GM19099 (cell line): ENCODE measurements around the gene PTPRA.

Experiments used
- POLR2A ChIP-seq: IDR thresholded peaks from 3 replicates; pipeline ENCODE4 v1.6.1; 2011; ENCODE audit warnings: low read depth; ENCODE audit not compliant: insufficient read length; ENCODE audit errors: extremely low read depth

PTPRA gene

DNA sequence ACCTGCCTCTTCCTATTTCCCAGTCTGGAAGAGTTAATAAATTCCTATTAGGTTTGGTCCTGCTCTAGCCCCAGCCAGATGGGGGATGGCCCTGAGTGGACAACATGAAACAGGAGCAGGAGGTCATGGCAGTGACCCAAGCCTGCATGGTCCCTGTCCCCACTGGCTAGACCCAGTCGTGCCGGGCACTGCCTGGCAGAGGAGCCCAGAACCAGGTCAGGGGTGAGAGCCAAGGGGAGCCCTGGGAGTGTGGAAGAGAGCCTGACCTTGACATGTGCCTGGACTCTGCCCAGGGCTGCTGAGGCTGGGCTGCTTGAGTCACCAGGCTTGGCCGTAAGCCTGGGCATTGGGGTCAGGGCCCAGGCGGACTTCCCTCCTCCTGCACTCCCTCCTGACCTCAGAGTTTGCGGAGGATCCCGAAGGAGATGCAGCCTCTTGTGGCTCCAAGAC lies 207.7 kb downstream of the PTPRA start:
- TF ChIP-seq POLR2A, result no peak

DNA sequence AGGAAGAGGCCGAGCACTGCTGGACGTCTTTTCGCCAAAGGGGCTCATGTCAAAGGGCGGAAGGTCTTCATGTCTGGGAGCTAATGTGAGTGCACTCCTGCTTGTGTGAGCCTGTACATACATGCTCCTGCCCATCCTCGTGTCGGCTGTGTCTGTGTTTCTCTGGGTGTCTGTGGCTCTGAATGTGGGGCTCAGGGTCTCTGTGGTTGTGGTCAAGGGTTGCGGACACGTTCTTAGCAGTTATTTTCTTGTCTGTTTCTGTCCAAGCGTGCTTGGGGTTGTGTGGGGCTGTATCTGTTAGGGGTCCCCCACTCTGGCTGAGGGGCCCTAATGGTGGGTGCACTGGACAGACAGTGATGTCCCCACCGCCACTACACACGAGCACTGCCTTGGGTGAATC lies 208.4 kb downstream of the PTPRA start:
- TF ChIP-seq POLR2A, result no peak

DNA sequence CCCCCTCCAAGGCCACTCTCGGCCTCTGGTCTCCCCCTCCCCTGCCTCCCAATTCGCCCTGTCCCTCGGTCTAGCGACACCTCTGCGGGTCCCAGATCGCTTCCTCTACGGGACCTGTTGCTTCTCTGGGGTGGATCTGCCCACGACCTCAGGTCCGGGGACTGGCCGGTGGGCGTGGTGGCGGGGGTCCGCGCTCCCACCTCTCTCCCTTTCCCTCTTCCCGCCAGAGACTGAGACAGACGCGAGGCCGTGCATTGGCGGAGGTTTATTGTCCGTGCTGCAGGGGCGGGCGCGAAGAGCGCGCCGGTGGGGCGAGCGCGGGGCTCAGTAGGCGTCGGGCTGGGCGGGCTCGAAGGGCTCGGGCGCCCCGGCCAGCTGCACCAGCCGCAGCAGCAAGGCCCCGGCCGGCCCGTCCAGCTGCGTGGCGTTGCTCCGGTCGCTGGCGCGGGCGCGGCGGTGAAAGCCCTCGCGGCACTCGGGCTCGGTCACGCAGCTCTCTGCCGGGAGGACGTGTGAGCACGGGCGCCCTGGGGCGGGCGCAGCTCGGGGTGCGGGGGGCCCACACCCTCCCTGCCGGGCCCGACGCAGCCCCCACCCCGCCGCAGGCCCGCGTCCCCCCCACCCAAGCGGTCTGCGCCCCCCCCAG lies 209.1 kb downstream of the PTPRA start:
- no peak for TF ChIP-seq POLR2A

DNA sequence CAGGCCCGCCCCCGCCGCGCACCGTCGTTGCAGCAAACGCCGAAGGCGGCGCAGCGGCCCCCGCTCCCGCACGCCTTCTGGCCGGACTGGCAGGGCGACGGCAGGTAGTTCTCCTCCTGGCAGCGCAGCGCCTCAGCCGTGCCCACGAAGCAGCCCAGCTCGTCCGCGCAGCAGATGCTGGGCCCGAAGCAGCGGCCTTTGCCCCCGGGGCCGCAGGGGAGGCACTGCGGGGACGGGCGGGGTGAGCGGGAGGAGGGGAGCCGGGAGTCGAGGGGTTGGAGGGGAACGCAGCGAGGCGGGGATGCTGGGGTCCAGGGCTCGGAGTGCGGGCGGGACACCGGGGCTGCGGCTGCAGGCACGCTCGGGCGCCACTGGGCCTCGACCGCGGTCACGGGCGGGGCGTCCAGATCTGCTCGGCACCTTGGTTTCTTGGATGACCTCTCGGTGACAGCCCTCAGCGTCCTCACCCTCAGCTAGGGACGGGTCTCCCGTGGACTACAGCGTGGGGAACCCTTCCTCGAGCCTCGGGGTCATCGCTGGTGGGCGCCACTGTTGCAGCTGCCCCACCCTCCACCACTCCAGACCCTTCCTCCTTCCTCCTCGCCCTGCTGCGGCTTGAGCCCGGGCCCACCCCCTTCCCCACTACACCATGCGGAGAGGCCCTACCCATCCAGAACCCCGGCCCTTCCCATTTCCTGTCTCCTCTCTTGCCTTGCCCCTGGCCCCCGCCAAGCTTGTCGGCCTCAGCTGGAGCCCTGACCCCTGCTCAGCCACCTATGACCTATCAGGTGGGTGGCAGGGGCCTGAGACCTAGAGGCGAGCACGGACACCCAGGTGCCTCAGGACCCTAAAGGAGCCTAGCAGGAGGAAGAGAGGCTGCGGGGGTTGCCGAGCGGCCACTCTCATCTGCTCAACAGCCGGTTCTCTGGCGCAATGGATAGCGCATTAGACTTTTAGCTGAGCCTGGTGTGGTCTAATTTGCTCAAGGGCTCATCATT lies 210.0 kb downstream of the PTPRA start:
- TF ChIP-seq POLR2A, result no peak

DNA sequence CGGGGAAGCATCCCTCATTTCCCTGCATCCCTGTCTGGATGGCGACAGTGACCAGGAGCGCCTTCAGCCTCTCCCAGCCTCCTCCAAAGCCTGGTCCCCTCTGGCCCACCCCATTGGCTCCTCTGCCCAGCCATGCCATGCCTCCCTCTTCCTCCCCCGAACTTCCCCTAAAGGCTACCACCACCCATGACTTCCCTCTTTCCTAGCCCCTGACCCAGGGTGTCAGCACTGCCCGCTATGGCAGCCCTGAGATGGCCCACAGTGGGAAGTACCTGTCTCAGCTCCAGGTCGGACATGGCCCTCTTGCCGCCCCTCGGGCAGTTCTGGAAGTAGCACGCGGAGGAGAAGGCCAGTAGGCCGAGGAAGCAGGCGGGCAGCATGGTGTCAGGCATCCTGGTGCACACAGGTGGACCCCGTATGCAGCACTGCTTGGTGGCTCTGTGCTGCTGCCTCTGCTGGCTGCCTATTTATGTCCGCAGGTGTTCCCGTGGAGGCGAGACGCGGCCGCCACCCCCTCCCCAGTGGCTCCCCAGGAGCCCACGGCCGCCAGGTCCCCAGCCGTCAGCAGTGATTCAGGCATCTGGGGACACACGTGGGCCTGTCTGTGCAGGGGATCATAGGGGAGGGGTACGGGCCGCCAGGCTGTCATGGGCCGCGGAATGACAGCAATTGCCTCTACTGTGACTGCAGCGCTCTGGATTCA lies 211.2 kb downstream of the PTPRA start, which contains the start of gene AVP:
Gene AVP, minus strand, starts transcription at position 442 of the 703 bp plus-strand sequence. Its CDS starts 50 bp downstream, at position 392.
- TF ChIP-seq POLR2A, result no peak

DNA sequence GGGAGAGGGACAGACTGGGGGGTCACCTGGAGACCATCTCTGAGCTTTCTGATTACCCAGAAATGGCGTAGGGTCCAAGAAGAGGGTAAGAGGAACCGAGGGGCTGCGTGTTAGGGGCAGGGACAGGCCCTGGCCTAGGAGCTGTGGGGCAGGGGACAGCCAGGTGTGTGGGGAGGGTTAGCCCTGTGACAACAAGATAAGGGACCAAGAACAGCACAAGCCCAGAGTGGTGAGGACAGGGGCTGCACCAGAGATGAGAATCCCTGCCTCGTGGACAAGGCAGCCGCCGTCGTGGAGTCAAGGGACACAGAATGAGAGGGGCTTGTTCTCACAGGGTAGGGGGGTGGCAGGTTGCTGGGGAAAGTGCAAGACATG lies 211.7 kb downstream of the PTPRA start:
- no peak for TF ChIP-seq POLR2A

DNA sequence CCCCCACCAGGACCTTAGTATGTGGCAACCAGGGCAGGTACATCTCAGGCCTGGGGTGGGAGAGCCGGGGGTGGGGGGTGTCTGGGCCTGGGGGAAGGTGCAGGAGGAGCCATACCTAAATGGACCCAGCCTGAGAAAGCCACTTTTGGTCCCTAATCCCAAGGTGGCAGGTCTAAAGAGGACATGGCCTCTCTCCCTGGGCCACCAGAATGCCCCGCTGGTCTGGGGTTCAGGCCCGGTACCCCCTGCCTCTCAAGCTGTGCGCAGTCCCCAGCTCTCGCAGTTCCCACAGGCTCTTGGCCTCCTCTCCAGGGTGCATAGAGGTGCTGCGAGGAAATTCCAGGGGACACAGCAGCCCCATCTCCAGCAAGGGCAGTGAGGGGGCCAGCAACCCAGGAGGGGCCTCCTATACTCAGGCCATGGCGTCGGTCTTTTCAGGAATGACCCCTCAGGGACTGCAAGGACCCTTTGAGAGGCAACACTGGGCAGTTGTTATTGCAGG lies 212.3 kb downstream of the PTPRA start:
- no peak for TF ChIP-seq POLR2A

DNA sequence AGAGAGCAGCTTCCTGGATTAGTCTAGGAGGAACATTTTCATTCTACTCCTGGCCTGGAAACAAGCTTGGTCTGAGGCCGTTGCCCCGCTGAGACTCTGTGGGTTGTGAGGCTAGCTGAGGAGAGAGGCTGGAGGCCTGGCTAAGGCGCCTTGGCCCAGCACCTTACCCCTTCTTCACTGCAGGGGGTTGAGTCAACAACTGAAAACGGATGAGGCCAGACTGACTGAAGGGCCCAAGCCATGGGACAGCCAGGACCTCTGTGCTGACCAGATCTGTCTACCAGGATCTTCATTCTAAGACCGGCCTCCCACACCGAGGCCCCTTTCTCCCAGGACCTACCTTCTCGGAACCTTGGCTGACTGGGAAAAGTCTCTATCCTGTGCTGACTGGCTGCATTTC lies 214.8 kb downstream of the PTPRA start:
- no peak for TF ChIP-seq POLR2A
